Left ventricle myocardium superior (tissue), 1 donor: Measurements from ENCODE around the gene POLG. TPM values are rescaled to one million over a fixed set of nuclear protein-coding genes. Genes with fewer than 3 reads are reported as not detected.

ENCODE experiments used
- ATAC-seq: fragments of 200-7000 bp; cut with Tn5 transposase; one replicate; pipeline ENCODE4 v1.9.1; 2020; ENCODE audit warnings: mild to moderate bottlenecking, moderate library complexity
- DNase-seq: peaks from one replicate; pipeline ENCODE4 v3.0.0-alpha.2; 2020
- intact Hi-C: fragments of 100-400 bp; cut with micrococcal nuclease; formaldehyde crosslinking; loops from one replicate; pipeline ENCODE4 v1.11.0; 2022
- total RNA-seq: library from RNA; stranded (reverse); fragmentation: NEBNext Ultra II Directional; extraction: Animal tissue kit (Norgen Biotek cat#: 25700); gene quantifications from one replicate; pipeline ENCODE4 v1.2.1, GENCODE V29; 2021
- donor health status: DM: no; HTN: yes; CAD: no; lungs with severe emphysema.

Gene POLG
- total RNA-seq, 1 donor from 2014 or later, result 39.5 TPM

GRCh38 chr15:89333011-89333860 is 1.4 kb downstream of the POLG start:
- ATAC-seq (no peak), DNase-seq (no peak)
- intact Hi-C loops, result no loop called here

GRCh38 chr15:89332446-89332845 is 2.2 kb downstream of the POLG start:
- DNase-seq (no peak), ATAC-seq (no peak)
- intact Hi-C loops, result no loop called here

GRCh38 chr15:89330881-89331595 is 3.6 kb downstream of the POLG start:
- intact Hi-C loops, result no loop called here
- ATAC-seq, result no peak
- DNase-seq, result no peak

GRCh38 chr15:89330119-89330518 is 4.5 kb downstream of the POLG start:
- DNase-seq, result no peak
- intact Hi-C loops, result no loop called here
- no peak for ATAC-seq

- intact Hi-C loops, result no loop called here
- ATAC-seq (no peak), DNase-seq (no peak)
Observed at GRCh38 chr15:89329329-89330084, 5.1 kb downstream of the POLG start.

GRCh38 chr15:89328398-89329254 is 6.0 kb downstream of the POLG start:
- intact Hi-C loops, result no loop called here
- ATAC-seq, result no peak

GRCh38 chr15:89327113-89327512 is 7.5 kb downstream of the POLG start:
- ATAC-seq, result no peak
- DNase-seq, result no peak
- intact Hi-C loops, result no loop called here

More at GRCh38 chr15:89328398-89329254, 6.0 kb downstream of the POLG start:
- DNase-seq, result no peak

GRCh38 chr15:89326316-89326715 is 8.3 kb downstream of the POLG start:
- intact Hi-C loops, result no loop called here
- ATAC-seq, result no peak

GRCh38 chr15:89325039-89325803 is 9.4 kb downstream of the POLG start:
- ATAC-seq (no peak), DNase-seq (no peak)
- intact Hi-C loops, result no loop called here

More at GRCh38 chr15:89326316-89326715, 8.3 kb downstream of the POLG start:
- no peak for DNase-seq

GRCh38 chr15:89323825-89324224 is 10.8 kb downstream of the POLG start:
- DNase-seq, result no peak
- ATAC-seq, result no peak
- intact Hi-C loops, result no loop called here

- no peak for ATAC-seq
- intact Hi-C loops, result no loop called here
- DNase-seq, result no peak
Observed at GRCh38 chr15:89322822-89323221, 11.8 kb downstream of the POLG start.

GRCh38 chr15:89321521-89322410 is 12.9 kb downstream of the POLG start:
- DNase-seq (peak; percentile 47), ATAC-seq (peak; percentile 14)
- intact Hi-C loops, result no loop called here

- ATAC-seq, result no peak
- intact Hi-C loops, result no loop called here
- DNase-seq, result no peak
Observed at GRCh38 chr15:89320200-89320599, 14.4 kb downstream of the POLG start.

- ATAC-seq (no peak), DNase-seq (no peak)
- intact Hi-C loops, result no loop called here
Observed at GRCh38 chr15:89319678-89320077, 14.9 kb downstream of the POLG start.

GRCh38 chr15:89317186-89317720 is 17.4 kb downstream of the POLG start:
- intact Hi-C loops, result no loop called here
- DNase-seq (no peak), ATAC-seq (no peak)

- DNase-seq (no peak), ATAC-seq (no peak)
- intact Hi-C loops, result no loop called here
Observed at GRCh38 chr15:89316504-89316903, 18.1 kb downstream of the POLG start.

- intact Hi-C loops, result no loop called here
- ATAC-seq (no peak), DNase-seq (no peak)
Observed at GRCh38 chr15:89315375-89315929, 19.2 kb downstream of the POLG start.
